Embryonic facial prominence (tissue), 1 donor: ENCODE measurements around the gene NLRC3.
"Not testable (repeated sequence)": the region's sequence is repeated elsewhere in the genome, so short reads cannot be mapped to it uniquely, and the experiment has no call there.

Source experiments
- DNase-seq: peaks from one replicate; pipeline ENCODE4 v3.0.0-alpha.2; 2016; ENCODE audit errors: extremely low spot score

Gene NLRC3

DNA sequence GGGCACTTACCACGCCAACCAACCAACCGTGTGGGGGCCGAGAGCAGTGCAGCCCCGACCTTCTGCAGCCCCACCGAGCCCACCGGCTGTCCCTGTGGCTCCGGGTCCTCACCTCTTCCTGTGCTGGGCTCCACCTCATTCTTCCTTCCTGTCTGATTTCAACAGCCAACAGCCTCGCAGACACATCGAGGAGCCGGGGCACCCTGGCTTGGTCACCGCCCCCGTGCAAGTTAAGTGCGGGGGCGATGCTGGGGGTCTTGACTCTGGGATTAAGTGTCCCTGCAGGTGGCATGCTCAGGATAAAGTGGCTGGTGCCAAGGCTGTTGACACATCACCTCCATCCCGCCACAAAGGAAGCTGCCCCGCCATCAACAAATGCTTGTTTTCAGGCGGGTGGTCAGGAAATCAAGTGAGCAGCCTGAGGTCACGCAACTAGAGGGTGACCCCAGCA, at the start of gene NLRC3:
NLRC3 (minus strand) TSS at position 102 of the 451 bp plus-strand sequence. CDS start 12,367 bp downstream, outside the sequence.
- DNase-seq = no peak

GRCh38 chr16:3625911-3626732, 48.9 kb upstream of the NLRC3 start:
- DNase-seq = no peak

- DNase-seq = no peak
Measured at GRCh38 chr16:3625331-3625730, 48.1 kb upstream of the NLRC3 start.

DNA sequence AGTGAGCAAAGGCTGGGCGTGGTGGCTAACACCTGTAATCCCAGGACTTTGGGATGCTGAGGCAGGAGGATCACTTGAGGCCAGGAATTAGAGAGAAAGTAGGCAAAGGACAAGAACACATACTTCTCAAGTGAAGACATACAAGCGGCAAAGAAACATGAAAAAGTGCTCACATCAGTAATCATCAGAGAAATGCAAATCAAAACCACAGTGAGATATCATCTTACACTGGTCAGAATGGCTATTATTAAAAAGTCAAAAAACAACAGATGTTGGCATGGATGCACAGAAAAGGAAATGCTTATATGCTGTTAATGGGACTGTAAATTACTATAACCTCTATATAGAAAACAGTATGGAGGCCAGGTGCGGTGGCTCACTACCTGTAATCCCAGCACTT, 46.4 kb upstream of the NLRC3 start:
- no peak for DNase-seq

DNA sequence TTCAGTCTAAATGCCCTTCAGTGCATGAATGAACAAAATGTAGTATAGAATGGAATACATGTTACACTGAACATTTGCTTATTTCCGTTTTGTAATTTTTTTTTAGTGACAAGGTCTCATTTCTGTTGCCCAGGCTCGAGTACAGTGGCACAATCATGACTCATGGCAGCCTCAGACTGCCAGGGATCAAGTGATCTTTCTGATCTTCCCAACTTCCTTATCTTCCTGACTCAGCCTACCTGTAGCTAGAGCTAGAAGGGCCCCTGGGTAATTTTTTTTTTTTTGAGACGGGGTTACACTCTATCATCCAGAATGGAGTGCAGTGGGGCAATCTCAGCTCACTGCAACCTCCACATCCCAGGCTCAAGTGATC, 41.6 kb upstream of the NLRC3 start:
- no peak for DNase-seq

DNA sequence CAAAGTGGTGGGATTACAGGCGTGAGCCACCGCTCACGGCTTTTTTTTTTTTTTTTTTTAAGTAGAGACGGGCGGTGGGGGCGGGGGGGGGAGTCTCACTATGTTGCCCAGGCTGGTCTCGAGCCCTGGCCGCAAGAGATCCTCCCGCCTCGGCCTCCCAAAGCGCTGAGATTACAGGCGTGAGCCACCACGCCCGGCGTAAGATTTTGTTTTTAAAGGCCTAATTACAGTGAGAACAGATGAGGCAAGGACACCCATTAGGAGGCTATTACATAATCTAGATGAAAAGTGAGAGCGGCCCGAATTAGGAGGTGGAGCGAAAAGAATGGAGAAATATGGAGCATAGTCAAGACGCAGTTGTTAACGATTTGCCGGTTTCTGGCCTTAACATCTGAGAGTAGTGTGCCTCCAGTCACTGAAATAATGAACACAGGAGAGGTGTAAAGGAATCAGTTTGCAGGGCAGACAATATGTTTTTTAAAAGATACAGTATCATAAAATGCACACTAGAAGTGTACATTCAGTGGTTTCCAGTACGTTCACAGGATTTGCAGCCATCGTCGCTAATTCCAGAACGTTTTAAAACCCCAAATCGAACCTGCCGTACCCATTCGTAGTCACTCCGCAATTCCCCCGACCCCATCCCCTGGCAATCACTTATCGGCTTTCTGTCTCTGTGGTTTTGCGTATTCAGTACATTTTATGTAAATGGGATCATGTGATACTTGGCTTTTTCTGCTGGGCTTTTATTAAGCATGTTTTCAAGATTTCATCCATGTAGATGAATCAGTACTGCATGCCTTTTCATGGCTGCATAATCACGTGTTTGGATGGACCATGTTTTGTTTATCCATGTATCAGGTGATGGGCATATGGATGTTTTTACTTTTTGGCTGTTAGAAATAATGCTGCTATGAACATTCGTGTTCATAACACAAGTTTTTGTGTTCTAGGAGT, 35.6 kb upstream of the NLRC3 start:
- no peak for DNase-seq

- DNase-seq = peak; percentile 90
Measured at GRCh38 chr16:3611146-3611975, 34.2 kb upstream of the NLRC3 start, which contains the start of gene SLX4. TSS of gene SLX4 (minus strand) at chr16:3611606. CDS start at chr16:3608964, 2,642 bp downstream.

DNA sequence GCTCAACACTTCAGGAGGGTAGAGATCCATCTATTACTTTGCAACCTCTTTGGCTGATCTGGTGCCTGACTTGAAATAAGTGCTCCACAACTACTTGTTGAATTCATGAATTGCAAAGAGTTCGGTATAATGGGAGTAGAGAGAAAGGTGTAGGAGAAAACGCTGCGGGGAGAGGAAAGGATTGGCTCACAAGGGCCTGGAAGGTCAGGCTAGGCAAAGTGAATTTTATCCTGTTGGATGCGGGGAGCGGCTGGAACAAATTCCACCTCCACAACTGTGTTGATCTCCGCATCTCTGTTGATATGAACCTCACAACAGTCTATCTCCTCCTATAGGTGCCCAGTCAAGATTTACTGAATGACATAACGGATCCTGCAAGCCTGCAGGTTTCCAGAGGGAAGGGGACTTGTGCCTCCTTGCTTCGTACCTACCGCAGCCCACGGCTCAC, 33.5 kb upstream of the NLRC3 start:
- DNase-seq = no peak

DNA sequence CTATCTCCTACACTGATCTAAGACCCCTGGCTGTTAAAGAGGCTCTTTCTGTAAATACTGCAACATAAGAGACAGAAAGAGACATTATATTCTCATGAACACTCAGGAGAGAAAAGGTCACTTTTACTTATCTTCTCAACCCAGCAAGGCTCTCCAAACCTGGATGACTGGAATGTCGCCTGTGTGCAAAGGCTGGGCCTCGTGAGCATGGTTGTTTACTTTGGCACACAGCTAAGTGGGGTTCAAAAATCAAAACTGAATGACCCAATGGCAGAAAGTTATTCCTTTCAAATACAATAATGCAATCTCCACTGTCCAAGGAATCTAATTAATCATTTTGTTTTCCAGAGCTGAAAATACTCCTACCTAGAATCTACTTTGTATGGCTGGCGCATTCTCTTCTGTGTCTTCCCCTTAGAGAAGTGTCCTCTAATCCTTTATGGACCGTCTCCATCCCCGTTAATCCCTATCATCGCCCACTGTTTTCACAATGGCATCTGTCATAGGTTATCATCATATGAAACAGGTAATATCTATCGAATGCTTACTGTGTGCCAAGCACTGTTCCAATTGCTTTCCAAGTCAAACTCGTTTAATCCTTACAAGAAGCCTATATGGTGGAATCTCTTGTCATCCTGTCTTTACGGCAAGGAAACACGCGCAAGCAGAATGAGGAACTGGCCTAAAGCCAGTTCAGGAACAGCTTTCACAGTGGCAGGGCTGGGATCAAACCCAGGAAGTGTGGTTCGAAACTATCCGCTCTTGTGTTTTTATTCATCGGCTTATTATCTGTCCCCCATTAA, 32.9 kb upstream of the NLRC3 start:
- DNase-seq = no peak

DNA sequence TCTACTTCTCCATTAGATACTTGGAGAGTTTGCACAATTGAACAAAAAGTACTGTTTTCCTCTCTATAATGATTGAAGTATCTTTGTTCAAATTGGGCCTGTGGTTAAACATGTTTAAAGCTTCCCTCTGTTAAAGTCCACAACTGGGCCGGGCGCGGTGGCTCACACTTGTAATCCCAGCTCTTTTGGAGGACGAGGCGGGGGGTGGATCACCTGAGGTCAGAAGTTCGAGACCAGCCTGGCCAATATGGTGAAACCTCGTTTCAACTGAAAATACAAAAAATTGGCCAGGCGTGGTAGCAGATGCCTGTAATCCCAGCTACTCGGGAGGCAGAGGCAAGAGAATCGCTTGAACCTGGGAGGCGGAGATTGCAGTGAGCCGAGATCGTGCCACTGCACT, 31.8 kb upstream of the NLRC3 start:
- DNase-seq = not testable (repeated sequence)

DNA sequence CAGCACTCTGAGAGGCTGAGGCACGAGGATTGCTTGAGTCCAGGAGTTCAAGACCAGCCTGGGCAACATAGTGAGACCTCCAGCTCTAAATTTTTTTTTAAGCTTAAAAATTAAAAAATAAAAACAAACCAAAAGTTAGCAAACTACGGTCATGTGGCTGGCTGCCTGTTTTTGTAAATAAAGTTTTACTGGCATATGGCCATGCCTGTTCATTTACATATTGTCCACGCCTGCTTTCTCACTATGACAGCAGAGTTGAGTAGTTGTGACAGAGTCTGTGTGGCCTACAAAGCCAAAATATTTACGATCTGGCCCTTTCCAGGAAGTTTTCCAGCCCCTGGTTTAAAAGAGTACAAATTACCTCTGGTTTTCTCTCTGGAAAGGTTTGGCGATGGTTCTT, 30.9 kb upstream of the NLRC3 start:
- DNase-seq = no peak

DNA sequence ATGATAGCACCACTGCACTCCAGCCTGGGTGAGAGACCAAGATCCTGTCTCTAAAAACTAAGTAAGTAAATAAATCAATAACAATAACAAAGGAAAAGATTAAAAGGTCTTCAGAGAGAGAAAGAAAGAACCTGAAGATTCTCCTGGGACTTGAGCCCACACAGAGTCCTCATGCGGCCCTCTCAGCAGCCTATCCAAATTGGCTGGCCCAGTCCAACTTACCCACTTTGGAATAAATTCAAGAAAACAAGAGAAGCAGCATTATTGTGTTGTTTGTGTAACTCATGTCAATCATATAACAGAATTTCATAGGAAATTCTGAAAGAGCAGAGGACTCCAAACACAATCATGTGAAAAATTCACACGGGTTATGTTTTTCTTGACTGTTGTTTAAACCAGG, 30.4 kb upstream of the NLRC3 start:
- no peak for DNase-seq

- DNase-seq = no peak
Measured at GRCh38 chr16:3607161-3607560, 30.0 kb upstream of the NLRC3 start.

DNA sequence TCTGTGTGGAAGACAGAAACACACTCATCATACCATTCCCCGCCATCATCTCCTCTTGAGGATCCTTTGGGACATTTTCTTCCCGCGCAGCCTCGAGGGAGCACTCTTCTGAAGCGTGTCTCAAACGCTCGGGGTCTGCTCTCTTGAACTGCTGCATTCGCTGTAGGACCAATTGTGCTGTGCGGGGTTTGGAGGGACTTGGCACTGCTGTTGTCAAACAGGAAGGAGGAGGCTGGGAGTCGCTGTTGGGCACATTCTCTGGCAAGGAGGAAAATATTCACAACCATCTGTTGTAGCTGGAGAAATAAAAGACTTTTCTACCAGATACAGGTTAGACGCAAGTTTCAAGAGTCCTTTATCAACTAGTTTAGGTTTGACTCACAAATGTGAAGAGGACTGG, 29.2 kb upstream of the NLRC3 start:
- no peak for DNase-seq

DNA sequence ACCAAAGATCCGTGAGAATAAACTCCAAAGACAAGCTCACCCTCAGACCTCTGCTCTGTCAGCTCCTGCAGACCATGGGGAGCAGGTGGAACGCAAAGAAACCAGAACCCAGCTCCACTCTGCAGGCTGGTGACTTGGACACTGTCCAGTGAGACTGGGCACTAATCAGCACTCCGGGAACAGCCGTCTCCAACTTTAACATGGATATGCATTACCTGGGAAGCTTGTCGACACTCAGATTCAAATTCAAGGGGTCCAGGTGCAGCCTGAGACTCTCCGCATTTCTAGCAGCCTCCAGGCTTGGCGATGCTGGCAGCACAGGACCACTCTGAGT, 25.1 kb upstream of the NLRC3 start:
- DNase-seq = no peak

DNA sequence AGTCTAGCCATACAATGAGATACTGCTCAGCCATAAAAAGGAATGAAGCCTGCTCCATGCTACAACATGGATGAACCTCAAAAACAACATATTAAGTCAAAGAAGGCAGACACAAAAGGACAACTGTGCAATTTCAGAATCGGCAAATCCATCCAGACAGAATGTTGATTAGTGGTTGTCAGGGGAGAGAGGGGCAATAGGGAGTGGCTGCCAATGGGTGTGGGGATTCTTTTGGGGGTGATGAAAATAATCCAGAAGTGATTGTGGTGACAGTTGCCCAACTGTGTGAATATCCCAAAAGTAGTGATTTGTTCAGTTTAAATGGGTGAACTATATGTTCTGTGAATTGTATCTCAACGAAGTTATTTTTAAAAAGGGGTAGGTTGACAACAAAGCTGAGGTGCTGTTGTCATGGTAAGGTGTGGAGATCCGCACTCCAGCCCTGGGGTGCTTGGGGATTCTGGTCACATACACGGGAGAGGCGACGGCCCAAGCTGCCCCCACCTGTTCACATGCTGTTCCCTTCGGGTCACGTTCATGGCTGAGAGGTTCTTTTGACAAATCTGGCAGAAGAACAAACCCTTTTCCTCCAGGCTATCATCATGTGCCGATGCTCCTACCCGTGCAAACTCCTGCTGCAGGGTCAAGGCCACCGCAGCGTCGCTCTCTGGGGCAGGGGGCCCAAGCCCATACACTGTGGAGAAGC, 24.6 kb upstream of the NLRC3 start:
- DNase-seq = no peak

GRCh38 chr16:3599922-3600321, 22.7 kb upstream of the NLRC3 start:
- DNase-seq = no peak

DNA sequence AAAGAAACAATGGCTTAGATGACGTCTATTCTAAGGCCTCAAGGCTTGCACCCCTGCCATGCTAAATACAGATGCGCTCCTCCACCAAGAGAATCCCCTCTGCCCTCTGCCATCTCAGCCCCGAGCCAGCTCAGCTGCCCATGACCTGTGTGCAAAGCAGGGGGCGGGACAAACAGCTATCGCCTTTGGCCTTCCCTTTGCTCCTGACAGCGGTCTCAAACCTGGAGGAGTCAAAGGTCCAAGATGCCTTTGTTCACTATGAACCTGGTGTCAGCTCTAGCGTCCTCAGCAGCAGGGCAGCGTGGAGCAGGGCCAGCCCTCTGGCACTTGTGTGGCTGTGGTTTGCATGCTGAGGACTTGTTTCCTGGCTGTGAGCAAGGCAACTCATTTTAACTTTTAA, 21.9 kb upstream of the NLRC3 start:
- no peak for DNase-seq

GRCh38 chr16:3598236-3598635, 21.0 kb upstream of the NLRC3 start:
- no peak for DNase-seq

DNA sequence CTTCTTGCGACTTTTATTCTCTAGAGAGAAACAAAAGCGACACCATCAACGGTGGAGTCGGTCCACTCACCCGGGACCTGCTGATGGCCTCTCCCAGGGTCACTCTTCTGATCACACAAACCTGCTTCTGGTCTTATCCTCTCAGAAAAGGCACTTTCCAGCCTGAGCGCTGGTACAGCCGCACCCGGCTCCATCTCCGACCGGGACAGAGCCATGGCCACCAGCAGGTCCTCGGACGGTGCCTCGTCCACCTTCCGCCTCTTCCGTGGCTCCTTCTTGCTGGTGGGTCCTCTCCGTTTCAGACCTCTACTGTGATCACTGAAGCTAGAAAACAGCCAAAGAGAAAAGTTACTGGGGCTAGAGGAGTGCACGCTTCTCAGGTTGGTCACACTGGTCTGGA, 20.5 kb upstream of the NLRC3 start:
- DNase-seq = no peak
